ENCODE data around the gene ZNF423.
"Not testable (repeated sequence)": the region's sequence is repeated elsewhere in the genome, so short reads cannot be mapped to it uniquely, and the experiment has no call there.

The ZNF423 gene

DNA sequence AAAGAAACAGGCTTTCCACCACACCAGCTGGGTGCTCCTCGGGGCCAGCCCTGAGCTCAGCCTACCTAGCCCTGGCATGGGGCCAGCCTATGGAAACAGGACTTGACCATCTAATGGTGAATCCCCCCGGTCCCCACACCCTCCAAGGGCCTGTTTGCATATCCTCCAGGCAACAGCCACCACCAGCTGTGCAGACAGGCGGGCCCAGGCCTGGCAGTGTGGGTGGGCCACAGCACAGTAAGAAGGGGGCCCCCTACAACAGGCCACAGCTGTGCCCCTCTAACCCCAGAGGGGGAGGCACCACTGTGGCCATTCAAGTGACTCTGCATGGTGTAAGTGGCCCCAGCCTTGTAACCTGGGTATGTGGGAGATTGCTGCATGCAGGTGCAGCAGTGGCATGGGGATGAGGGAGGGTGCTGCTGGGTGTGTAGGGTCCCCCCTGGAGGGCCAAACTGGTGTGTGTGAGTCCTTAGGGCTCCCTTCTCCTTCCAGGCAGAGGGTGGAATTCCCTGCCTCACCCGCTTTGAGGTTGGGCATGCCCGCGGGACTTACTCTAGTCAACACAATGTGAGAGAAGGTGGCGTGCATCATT lies 334.1 kb downstream of the ZNF423 start:
- DNase-seq = no peak

DNA sequence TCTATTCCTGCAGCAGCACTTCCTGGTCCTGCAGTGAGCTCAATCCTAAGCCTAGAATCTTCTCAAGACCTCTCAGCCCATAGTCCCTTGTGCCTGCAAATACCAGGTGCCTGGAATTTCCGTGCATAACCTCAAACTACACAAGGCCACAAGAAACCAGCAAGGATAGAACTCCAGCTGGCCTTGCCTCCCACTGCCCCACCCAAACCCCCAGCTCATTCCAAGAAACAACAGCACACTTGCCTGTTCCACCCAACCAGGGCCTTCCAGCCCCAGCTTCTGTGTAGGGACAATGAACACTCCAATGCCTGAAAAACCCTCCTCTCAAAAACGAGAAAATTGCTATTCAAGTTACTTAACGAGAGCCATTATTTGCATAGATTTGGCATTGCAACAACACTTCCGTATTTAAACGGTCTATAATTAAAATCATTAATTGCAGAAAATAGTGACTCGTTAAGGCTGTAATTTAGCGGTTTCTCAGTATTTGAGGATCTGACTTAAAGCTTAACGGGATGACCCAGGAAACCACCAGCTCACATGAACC lies 335.3 kb downstream of the ZNF423 start:
- DNase-seq = no peak

DNA sequence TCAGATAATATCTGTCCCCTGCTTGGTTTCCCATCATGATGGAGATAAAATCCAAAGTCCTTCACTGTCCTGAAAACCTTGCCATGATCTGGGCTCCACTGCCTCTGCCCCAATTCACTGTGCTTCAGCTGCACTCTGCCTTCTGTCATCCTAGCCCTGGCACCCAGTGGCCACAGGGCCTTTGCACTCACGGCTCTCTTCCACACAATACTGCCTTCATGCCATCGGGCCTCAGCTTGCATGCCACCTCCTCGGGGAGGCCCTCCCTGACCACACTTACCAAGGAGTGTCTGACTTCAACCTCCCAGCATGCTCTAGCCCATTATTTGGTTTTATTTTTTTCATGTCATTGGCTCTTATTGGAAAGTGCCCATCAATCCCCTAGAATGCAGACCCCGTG lies 336.2 kb downstream of the ZNF423 start:
- no peak for DNase-seq

DNA sequence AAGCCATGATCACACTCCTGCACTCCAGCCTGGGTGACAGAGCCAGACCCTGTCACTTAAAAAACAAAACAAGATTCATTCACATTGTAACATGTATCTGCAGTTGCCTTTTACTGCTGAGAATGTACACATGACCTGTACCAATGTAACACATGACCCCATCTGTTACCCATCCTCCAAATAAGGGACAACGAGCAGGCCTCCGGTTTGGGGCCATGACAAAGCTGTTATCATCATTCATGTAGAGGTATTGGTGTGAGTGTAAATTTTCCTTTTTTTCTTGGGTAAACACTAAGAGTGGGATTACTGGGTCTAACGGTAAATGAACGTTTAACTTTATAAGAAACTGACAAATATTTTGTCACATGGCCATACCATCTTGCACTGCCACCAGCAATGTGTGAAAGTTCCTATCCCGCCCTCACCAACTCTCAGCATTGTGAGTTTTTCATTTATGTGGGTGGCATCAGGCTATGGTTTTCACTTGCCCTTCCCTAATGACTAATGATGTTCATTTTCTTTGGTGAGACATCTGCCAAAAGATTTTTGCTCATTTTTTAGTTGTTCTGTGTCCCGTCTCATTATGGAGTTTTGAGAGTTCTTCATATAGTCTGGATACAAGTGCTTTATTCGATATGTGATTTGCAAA lies 336.8 kb downstream of the ZNF423 start:
- DNase-seq = no peak

DNA sequence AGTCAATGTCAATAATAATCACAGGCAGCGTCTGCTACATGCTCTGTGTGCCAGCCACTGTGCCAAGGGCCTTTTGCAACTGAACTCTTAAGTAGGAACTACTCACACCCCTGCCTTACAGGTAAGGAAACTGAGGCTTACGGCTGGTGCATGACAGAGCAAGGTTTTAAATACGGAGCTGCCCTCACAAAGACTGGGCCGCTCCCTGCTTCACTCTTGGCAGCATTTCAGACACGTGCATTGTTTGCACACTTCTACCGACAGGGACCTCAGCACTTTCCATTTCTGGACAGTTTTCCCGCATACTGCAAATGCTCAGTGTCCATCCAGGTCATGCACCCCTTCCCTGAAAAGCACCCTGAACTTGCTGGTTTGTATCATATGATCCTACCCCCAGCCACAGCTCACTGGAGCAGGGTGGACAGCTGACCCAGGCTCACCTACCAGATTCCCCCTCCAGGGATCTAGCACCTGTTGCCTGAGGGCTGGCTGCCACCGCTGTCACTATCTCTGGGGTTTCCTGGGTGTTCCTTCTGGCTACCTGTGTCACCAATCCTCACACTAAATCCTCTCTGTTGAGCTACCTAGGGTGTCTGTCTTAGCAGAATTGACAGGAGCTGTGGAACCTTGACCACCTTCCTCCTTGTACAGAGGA lies 339.4 kb downstream of the ZNF423 start:
- no peak for DNase-seq

DNA sequence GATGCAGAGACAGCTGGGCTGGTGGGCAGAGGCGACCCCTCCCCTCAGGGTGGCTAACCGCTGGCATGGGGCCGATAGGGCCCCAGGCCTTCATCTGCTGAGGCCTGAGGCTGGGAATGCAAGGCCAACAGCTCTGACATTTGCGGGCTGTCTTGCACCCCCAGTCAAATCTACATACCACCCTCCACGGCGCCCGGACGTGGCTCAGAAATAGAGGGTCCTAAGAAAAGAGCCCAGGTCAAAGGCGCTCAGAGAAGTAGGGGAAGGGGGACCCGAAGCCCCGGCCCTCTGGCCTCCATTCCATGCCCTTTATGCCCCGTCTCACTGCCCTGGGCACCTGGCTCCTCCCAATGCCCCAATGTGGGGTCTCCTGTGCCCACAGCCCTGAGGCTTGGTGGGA lies 340.1 kb downstream of the ZNF423 start:
- no peak for DNase-seq

GRCh38 chr16:49515016-49515565 lies 340.8 kb downstream of the ZNF423 start:
- DNase-seq = no peak

DNA sequence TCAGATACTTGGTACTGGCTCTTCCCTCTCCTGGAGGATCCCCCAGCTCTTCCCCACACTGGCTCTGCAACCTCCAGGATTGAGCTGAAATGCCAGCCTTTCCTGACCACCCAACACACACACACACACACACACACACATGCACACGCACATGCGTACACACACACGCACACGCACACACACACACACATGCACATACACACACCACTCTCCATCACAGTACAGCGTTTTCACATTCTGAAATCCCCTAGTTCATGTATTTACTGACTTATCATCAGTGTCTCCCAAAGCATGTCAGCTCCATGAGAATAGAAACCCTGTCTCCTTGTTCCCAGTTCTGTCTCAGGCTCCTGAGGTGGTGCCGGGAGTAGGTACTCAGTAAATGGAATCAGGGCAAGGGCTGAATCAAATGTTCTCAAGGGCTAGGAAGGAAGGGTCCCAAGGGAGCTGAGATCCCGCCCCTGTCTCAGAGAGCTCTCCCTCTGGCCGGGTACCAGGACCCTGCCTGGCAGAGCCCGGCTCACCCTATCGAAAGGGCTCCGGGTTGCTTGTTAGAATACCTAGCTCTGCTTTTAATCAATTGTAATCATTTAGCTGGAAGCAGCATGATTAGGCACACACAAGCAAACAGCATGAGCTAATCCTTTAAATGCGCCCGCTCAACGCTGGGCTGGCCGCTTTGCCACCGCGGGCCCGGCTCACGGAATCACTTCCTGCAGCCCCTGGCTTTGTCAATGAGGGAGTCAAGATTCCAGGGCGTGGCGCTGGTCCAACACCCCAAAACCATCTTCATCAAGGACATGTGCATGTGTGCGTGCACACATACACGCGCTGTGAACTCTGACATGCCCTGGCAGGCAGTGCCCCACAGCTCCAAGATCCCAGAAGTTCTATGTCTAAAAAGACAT lies 341.6 kb downstream of the ZNF423 start:
- DNase-seq = no peak

GRCh38 chr16:49513040-49513439 lies 342.9 kb downstream of the ZNF423 start:
- no peak for DNase-seq

DNA sequence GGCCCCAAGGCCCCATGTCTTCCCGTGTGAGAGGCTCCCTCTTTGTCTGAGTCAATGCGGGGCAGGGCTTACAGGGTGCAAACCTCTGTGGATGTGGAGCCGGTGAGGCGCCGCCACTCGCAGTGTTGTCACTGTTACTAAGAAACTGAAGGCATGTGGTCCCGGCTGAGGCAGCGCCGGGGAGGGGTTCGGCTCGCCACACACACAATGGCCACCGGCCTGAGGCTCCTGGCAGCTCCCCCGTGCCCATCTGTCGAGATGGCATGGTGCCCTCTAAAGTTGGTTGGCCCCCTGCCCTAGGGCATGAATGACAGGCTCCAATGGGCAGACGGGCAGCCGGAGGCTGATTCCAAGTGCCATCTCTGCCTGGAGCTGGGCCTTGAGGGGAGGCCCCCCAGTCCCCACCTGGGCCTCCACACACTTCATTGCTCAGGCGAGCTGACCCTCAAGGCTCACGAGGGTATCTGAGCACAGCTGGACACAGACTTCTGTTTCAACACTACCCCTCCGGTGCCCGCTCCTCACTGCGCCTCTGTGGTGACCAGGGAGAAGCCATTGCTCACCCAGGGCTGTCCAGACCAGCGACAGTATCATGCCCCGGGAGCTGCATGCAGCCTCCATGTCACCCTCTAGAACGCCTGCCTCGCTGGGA lies 345.1 kb downstream of the ZNF423 start:
- DNase-seq = no peak

DNA sequence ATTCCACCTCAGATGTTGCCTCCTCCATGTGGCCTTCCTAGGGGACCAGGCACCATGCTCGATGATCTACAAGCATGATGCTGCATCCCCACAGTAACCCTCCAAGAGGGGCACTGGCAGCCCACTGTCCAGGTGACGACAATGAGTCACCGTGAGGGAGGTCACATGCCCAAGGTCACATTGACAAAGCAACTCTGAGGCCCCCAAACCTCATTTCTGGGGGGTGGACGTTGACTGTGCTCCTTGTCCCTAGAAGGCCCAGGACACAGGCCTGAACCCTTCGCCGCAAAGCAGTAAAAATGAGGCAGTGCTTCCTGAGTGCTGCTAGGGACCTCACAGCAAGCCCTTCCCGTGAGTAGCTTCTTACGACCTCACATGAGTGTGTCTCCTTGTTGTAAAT lies 345.8 kb downstream of the ZNF423 start:
- DNase-seq = no peak

DNA sequence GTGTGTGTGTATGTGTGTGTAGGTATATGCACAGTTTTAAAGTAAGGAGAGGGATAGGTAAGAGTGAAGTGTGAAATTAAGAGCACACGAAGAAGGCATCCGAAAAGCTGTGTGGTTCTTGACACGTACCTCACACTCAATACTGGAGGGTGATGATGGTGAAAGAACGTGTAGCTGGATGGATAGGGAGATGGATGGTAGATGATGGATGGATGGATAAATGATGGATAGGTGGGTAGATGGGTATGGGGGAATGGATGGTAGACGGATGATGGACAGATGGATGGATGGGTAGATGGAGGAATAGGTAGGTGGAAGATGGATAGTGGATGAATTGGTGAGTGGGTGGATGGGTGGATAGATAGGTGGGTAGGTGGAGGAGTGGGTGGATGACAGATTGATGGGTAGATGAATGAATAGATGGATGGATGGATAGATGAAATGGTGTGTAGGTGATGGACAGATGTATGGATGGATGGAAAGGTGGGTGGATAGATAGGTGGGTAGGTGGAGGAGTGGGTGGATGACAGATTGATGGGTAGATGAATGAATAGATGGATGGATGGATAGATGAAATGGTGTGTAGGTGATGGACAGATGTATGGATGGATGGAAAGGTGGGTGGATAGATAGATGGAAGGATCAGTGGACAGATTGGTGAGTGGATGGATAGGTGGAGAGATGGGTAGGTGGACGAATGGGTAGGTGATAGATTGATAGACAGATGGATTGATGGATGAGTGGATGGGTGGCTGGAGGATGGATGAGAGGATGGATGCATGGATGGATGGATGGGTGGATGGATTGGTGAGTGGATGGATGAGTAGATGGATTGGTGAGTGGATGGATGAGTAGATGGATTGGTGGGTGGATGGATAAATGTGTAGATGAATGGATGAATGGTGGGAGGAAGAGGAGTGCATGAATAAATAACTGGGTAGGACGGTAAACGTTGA lies 349.6 kb downstream of the ZNF423 start:
- DNase-seq = not testable (repeated sequence)

- DNase-seq = no peak
Observed at GRCh38 chr16:49505556-49505955, 350.4 kb downstream of the ZNF423 start.

DNA sequence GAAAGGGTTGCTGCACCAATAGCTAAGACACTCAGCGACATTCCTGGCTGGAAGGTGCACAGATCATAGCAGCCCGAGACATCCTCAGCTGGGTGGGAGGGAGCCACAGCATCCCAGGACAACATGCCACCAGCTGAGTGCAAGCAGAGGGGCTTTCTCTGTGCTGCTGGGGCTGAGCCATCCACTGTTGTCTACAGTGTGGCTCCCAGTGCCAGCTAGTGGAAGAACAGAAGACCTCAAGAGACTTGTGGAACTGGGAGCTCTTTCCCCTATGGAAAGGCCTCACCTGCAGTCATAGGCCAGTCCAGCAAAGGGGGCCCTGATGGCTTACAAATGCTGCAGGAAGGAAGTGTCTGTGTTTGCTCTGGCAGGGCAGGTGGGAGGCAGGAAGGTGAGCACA lies 351.3 kb downstream of the ZNF423 start:
- DNase-seq = no peak

- DNase-seq = no peak
Observed at GRCh38 chr16:49504023-49504364, 351.9 kb downstream of the ZNF423 start.

DNA sequence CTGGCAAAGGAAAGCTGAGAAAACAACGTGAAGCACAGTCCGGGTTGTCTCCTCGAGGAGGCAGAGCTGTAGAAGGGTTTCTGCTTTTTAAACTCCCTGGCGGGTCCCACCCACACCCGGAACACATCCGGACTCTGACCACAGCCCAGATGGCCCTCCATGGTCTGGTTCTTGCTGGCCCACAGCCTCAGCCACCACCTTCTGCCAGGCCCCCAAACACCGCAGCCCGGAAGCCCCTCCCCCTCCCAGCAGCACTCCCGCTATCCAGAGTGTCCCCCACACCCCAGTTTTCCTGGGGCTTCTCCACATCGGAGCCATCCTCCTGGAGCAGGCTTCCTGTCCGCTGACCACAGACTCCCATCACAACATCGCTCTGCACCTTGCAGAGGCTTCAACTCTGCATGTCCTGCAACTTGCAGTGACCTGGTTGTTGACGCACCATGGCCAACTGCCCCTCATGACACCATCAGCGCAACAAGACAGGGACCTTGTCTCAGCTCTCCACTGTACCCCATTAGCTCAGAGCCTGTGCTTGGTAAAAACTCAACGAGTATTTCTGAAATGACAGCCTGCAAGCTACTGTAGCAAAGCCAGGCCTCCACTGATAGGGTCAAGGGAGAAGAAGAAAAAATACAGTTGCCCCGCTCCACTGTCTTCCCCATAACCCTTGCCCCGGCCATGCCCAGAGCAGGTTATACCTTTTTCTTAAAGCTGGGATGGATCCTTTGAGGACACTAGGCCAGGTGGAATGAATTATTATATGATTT lies 352.5 kb downstream of the ZNF423 start:
- no peak for DNase-seq

- no peak for DNase-seq
Observed at GRCh38 chr16:49502136-49502881, 353.6 kb downstream of the ZNF423 start.

DNA sequence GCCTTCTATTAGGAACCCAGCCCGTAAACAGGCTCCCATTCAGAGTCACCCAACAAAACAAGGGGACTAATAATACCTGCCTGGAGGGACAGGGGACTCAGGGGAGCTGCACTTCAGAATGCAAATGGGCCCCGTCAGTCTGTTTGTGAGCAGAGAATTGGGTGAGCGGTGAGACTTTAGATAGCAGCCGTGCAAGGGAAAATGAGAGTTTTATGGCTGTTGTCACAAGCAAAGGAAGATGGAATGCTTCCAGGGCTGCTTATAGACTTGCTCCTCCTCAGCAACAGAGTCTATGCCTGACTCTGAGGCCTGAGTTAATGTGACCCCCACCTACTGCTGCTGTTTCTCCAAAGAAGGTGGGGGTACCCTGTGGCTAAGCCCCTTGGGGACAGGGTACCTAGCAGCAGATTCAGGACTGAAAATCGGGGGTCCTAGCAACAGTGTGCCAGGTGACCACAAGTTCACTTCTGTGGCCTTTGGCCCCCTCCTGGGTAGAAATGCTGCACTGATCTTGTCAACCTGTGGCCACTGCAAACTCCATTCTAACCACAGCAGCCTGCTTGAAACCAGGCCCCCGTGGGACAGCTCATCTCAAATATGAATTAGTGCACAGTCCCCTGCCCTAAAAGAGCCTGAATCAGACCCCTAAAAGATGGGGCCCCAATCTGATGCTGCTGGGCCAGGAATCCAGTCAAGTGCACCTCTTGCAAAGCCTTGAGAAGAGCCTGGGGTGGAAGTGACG lies 355.9 kb downstream of the ZNF423 start:
- DNase-seq = no peak

GRCh38 chr16:49499414-49499785 lies 356.5 kb downstream of the ZNF423 start:
- no peak for DNase-seq

All from activated T-cell treated with anti-CD3 and anti-CD28 coated beads for 4 hours (primary cell).